Measurements from ENCODE around the gene OASL.

The OASL gene

GRCh38 chr12:121059031-121059898 is 20.2 kb upstream of the OASL start:
- peak overlapping the region; percentile 94 for H3K9ac ChIP-seq (ENCODE audit: low read length)
- H2AFZ ChIP-seq (ENCODE audit: low read depth, low read length), result no peak overlapping the region
- H2BK15ac ChIP-seq (ENCODE audit: low read depth, poor library complexity, severe bottlenecking), result no peak overlapping the region
- H3K4me1 ChIP-seq (ENCODE audit: control insufficient read depth, insufficient read depth, low read depth, low read length), result peaks cover 4% of the 10 kb centered on the region
- H3K36me3 ChIP-seq (ENCODE audit: control insufficient read depth in 1 of 2, insufficient read depth in 2 of 2, low read depth in 1 of 2, low read length in 2 of 2), result no peaks in the 10 kb centered on the region
- H3K27ac ChIP-seq (ENCODE audit: low read length, poor library complexity, severe bottlenecking), result no peak overlapping the region
- H4K91ac ChIP-seq (ENCODE audit: low read length), result no peak overlapping the region
- no peak overlapping the region for H3K18ac ChIP-seq (ENCODE audit: low read depth in 1 of 2, low read length in 2 of 2)
- peak overlapping the region; percentile 52 for H4K8ac ChIP-seq (ENCODE audit: low read length)
- H3K14ac ChIP-seq (ENCODE audit: low read length in 2 of 2), result no peak overlapping the region
- H2BK5ac ChIP-seq (ENCODE audit: low read depth, low read length, poor library complexity, severe bottlenecking), result no peak overlapping the region
- no peak overlapping the region for H2AK5ac ChIP-seq (ENCODE audit: low read length, severe bottlenecking)
- 91% methylated on average over 8 of the region's 10 CpGs for WGBS
- H2BK120ac ChIP-seq (ENCODE audit: low read depth, low read length), result no peak overlapping the region
- H3K4me2 ChIP-seq (ENCODE audit: low read length, poor library complexity, severe bottlenecking), result no peak overlapping the region
- H3K4ac ChIP-seq (ENCODE audit: low read depth in 1 of 2, low read length in 2 of 2), result no peak overlapping the region
- H2BK12ac ChIP-seq (ENCODE audit: low read length in 2 of 2), result no peak overlapping the region
- no peak for DNase-seq
- no peaks in the 10 kb centered on the region for H3K9me3 ChIP-seq (ENCODE audit: control insufficient read depth, low read length)
- no peak overlapping the region for H3K23ac ChIP-seq (ENCODE audit: low read length in 2 of 2)
- no peaks in the 10 kb centered on the region for H3K79me1 ChIP-seq (replicated peaks; ENCODE audit: low read length, poor library complexity, severe bottlenecking)
- peaks cover 0 to 5% of the 10 kb centered on the region in 2 experiments for H3K27me3 ChIP-seq (ENCODE audit: control insufficient read depth in 1 of 2, insufficient read depth in 1 of 2, low read length in 2 of 2)
- no peak overlapping the region for H3K4me3 ChIP-seq (ENCODE audit: insufficient read depth in 1 of 2, low read depth in 1 of 2, low read length in 2 of 2)

- Histone ChIP-seq H2BK12ac (ENCODE audit: low read length in 2 of 2) (no peak overlapping the region), H2BK5ac (ENCODE audit: low read depth, low read length, poor library complexity, severe bottlenecking) (no peak overlapping the region), H3K9me3 (ENCODE audit: control insufficient read depth, low read length) (no peaks in the 10 kb centered on the region), H3K18ac (ENCODE audit: low read depth in 1 of 2, low read length in 2 of 2) (no peak overlapping the region), H3K79me1 (replicated peaks; ENCODE audit: low read length, poor library complexity, severe bottlenecking) (no peaks in the 10 kb centered on the region), H4K8ac (ENCODE audit: low read length) (no peak overlapping the region), H3K27me3 (ENCODE audit: control insufficient read depth in 1 of 2, insufficient read depth in 1 of 2, low read length in 2 of 2) (peaks cover 0 to 5% of the 10 kb centered on the region in 2 experiments), H3K4ac (ENCODE audit: low read depth in 1 of 2, low read length in 2 of 2) (no peak overlapping the region), H2AFZ (ENCODE audit: low read depth, low read length) (no peak overlapping the region), H3K4me2 (ENCODE audit: low read length, poor library complexity, severe bottlenecking) (no peak overlapping the region), H3K36me3 (ENCODE audit: control insufficient read depth in 1 of 2, insufficient read depth in 2 of 2, low read depth in 1 of 2, low read length in 2 of 2) (no peaks in the 10 kb centered on the region), H3K4me1 (ENCODE audit: control insufficient read depth, insufficient read depth, low read depth, low read length) (peaks cover 4% of the 10 kb centered on the region), H3K4me3 (ENCODE audit: insufficient read depth in 1 of 2, low read depth in 1 of 2, low read length in 2 of 2) (no peak overlapping the region), H3K9ac (ENCODE audit: low read length) (no peak overlapping the region), H3K23ac (ENCODE audit: low read length in 2 of 2) (no peak overlapping the region), H4K91ac (ENCODE audit: low read length) (no peak overlapping the region), H2AK5ac (ENCODE audit: low read length, severe bottlenecking) (no peak overlapping the region), H3K27ac (ENCODE audit: low read length, poor library complexity, severe bottlenecking) (no peak overlapping the region), H2BK15ac (ENCODE audit: low read depth, poor library complexity, severe bottlenecking) (no peak overlapping the region), H3K14ac (ENCODE audit: low read length in 2 of 2) (no peak overlapping the region), H2BK120ac (ENCODE audit: low read depth, low read length) (no peak overlapping the region)
- no peak for DNase-seq
- 86% methylated on average over 9 of the region's 9 CpGs for WGBS
Measured at GRCh38 chr12:121057794-121058193, 18.7 kb upstream of the OASL start.

GRCh38 chr12:121053706-121054105 is 14.7 kb upstream of the OASL start:
- DNase-seq, result no peak
- H2AK5ac ChIP-seq (ENCODE audit: low read length, severe bottlenecking), result no peak overlapping the region
- no peak overlapping the region for H3K18ac ChIP-seq (ENCODE audit: low read depth in 1 of 2, low read length in 2 of 2)
- no peak overlapping the region for H2BK15ac ChIP-seq (ENCODE audit: low read depth, poor library complexity, severe bottlenecking)
- no peak overlapping the region for H2BK5ac ChIP-seq (ENCODE audit: low read depth, low read length, poor library complexity, severe bottlenecking)
- H3K27me3 ChIP-seq (ENCODE audit: control insufficient read depth in 1 of 2, insufficient read depth in 1 of 2, low read length in 2 of 2), result peaks cover 9 to 21% of the 10 kb centered on the region in 2 experiments
- H4K8ac ChIP-seq (ENCODE audit: low read length), result no peak overlapping the region
- no peak overlapping the region for H3K4ac ChIP-seq (ENCODE audit: low read depth in 1 of 2, low read length in 2 of 2)
- H3K4me3 ChIP-seq (ENCODE audit: insufficient read depth in 1 of 2, low read depth in 1 of 2, low read length in 2 of 2), result no peak overlapping the region
- 86% methylated on average over 11 of the region's 11 CpGs for WGBS
- H3K4me2 ChIP-seq (ENCODE audit: low read length, poor library complexity, severe bottlenecking), result no peak overlapping the region
- H2BK12ac ChIP-seq (ENCODE audit: low read length in 2 of 2), result no peak overlapping the region
- H3K79me1 ChIP-seq (replicated peaks; ENCODE audit: low read length, poor library complexity, severe bottlenecking), result no peaks in the 10 kb centered on the region
- H3K9me3 ChIP-seq (ENCODE audit: control insufficient read depth, low read length), result no peaks in the 10 kb centered on the region
- no peak overlapping the region for H4K91ac ChIP-seq (ENCODE audit: low read length)
- no peak overlapping the region for H3K27ac ChIP-seq (ENCODE audit: low read length, poor library complexity, severe bottlenecking)
- no peak overlapping the region for H2BK120ac ChIP-seq (ENCODE audit: low read depth, low read length)
- no peak overlapping the region for H3K9ac ChIP-seq (ENCODE audit: low read length)
- H2AFZ ChIP-seq (ENCODE audit: low read depth, low read length), result no peak overlapping the region
- no peak overlapping the region for H3K14ac ChIP-seq (ENCODE audit: low read length in 2 of 2)
- H3K36me3 ChIP-seq (ENCODE audit: control insufficient read depth in 1 of 2, insufficient read depth in 2 of 2, low read depth in 1 of 2, low read length in 2 of 2), result no peaks in the 10 kb centered on the region
- no peaks in the 10 kb centered on the region for H3K4me1 ChIP-seq (ENCODE audit: control insufficient read depth, insufficient read depth, low read depth, low read length)
- H3K23ac ChIP-seq (ENCODE audit: low read length in 2 of 2), result no peak overlapping the region

GRCh38 chr12:121050725-121051124 is 11.7 kb upstream of the OASL start:
- Histone ChIP-seq H3K9ac (ENCODE audit: low read length) (no peak overlapping the region), H3K4me2 (ENCODE audit: low read length, poor library complexity, severe bottlenecking) (no peak overlapping the region), H2BK5ac (ENCODE audit: low read depth, low read length, poor library complexity, severe bottlenecking) (no peak overlapping the region), H4K8ac (ENCODE audit: low read length) (no peak overlapping the region), H3K36me3 (ENCODE audit: control insufficient read depth in 1 of 2, insufficient read depth in 2 of 2, low read depth in 1 of 2, low read length in 2 of 2) (no peaks in the 10 kb centered on the region), H3K27me3 (ENCODE audit: control insufficient read depth in 1 of 2, insufficient read depth in 1 of 2, low read length in 2 of 2) (peaks cover 16 to 17% of the 10 kb centered on the region in 2 experiments), H2BK12ac (ENCODE audit: low read length in 2 of 2) (no peak overlapping the region), H2BK15ac (ENCODE audit: low read depth, poor library complexity, severe bottlenecking) (no peak overlapping the region), H3K9me3 (ENCODE audit: control insufficient read depth, low read length) (no peaks in the 10 kb centered on the region), H3K4me1 (ENCODE audit: control insufficient read depth, insufficient read depth, low read depth, low read length) (no peaks in the 10 kb centered on the region), H2AK5ac (ENCODE audit: low read length, severe bottlenecking) (no peak overlapping the region), H3K4me3 (ENCODE audit: insufficient read depth in 1 of 2, low read depth in 1 of 2, low read length in 2 of 2) (no peak overlapping the region), H3K4ac (ENCODE audit: low read depth in 1 of 2, low read length in 2 of 2) (no peak overlapping the region), H4K91ac (ENCODE audit: low read length) (no peak overlapping the region), H3K23ac (ENCODE audit: low read length in 2 of 2) (no peak overlapping the region), H2AFZ (ENCODE audit: low read depth, low read length) (no peak overlapping the region), H3K79me1 (replicated peaks; ENCODE audit: low read length, poor library complexity, severe bottlenecking) (no peaks in the 10 kb centered on the region), H3K18ac (ENCODE audit: low read depth in 1 of 2, low read length in 2 of 2) (no peak overlapping the region), H3K27ac (ENCODE audit: low read length, poor library complexity, severe bottlenecking) (no peak overlapping the region), H2BK120ac (ENCODE audit: low read depth, low read length) (no peak overlapping the region), H3K14ac (ENCODE audit: low read length in 2 of 2) (no peak overlapping the region)
- DNase-seq, result peak; percentile 23
- 88% methylated on average over 1 of the region's 2 CpGs for WGBS

All from mesenchymal stem cell (in vitro differentiated cells and primary cell).